Mesothelial cell of epicardium (in vitro differentiated cells): ENCODE data around the gene HIGD2B. TPM values are rescaled to one million over a fixed set of nuclear protein-coding genes. Genes with fewer than 3 reads are reported as not detected.
A peak's percentile ranks its signal among the peaks of the same experiment; 100 is the strongest.
"Not testable (repeated sequence)": the region's sequence is repeated elsewhere in the genome, so short reads cannot be mapped to it uniquely, and the experiment has no call there.

Source experiments
- DNase-seq, 2 experiments: peaks; one replicate each; pipeline ENCODE4 v3.0.0; 2021; ENCODE audit warnings: low spot score in 2 of 2; ENCODE audit not compliant: unreplicated experiment in 2 of 2
- H3K27ac Mint-ChIP-seq: 2 replicates; pipeline ENCODE4 v1.8.0; 2021; ENCODE audit warnings: mixed read lengths
- H3K27me3 Mint-ChIP-seq: 2 replicates; pipeline ENCODE4 v1.8.0; 2021; ENCODE audit warnings: low read depth, mixed read lengths
- H3K36me3 Mint-ChIP-seq: 2 replicates; pipeline ENCODE4 v1.8.0; 2021; ENCODE audit warnings: mixed read lengths
- H3K4me1 Mint-ChIP-seq: 2 replicates; pipeline ENCODE4 v1.8.0; 2021; ENCODE audit warnings: mixed read lengths
- H3K4me3 Mint-ChIP-seq: 2 replicates; pipeline ENCODE4 v1.8.0; 2021; ENCODE audit warnings: mild to moderate bottlenecking, moderate library complexity, mixed read lengths
- H3K9me3 Mint-ChIP-seq: 2 replicates; pipeline ENCODE4 v1.8.0; 2021; ENCODE audit warnings: mixed read lengths
- total RNA-seq: library from RNA; stranded (reverse); gene quantifications from 3 replicates; pipeline ENCODE4 v1.2.1, GENCODE V29; 2021
- TF ChIP-seq, protein P1 (sequence below): fragments of 200-600 bp; sonication (generic); IDR thresholded peaks from one replicate; pipeline ENCODE4 v1.5.0; 2021; ENCODE audit warnings: antibody characterized with exemption; ENCODE audit not compliant: unreplicated experiment

The HIGD2B gene
- total RNA-seq, 1 donor from 2014 or later: not detected

DNA sequence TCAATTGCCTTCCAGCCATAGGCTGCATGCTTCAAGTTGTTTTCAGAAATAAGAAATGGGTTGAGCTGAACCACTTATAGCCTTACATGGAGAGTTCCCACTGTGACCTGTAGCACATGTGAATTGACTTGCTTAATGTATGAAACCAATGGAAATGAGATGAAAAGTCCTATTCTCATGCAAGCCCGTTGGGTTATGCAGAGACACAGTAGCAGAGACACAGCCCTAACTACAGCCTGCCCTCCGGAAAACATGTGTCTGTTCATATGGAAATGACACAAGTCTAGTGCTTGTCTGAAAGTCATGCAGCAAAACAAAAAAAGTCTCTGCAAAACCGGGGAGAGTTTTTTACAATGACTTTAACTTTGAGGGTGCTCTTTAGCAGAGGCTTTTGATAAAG is 14.5 kb downstream of the HIGD2B start:
- Mint-ChIP-seq H3K27ac (no peak overlapping the region), H3K36me3 (no peaks in the 10 kb centered on the region), H3K27me3 (peaks cover 18% of the 10 kb centered on the region), H3K9me3 (no peaks in the 10 kb centered on the region), H3K4me3 (no peak overlapping the region), H3K4me1 (peaks cover 3% of the 10 kb centered on the region)
- TF ChIP-seq, protein P1, sequence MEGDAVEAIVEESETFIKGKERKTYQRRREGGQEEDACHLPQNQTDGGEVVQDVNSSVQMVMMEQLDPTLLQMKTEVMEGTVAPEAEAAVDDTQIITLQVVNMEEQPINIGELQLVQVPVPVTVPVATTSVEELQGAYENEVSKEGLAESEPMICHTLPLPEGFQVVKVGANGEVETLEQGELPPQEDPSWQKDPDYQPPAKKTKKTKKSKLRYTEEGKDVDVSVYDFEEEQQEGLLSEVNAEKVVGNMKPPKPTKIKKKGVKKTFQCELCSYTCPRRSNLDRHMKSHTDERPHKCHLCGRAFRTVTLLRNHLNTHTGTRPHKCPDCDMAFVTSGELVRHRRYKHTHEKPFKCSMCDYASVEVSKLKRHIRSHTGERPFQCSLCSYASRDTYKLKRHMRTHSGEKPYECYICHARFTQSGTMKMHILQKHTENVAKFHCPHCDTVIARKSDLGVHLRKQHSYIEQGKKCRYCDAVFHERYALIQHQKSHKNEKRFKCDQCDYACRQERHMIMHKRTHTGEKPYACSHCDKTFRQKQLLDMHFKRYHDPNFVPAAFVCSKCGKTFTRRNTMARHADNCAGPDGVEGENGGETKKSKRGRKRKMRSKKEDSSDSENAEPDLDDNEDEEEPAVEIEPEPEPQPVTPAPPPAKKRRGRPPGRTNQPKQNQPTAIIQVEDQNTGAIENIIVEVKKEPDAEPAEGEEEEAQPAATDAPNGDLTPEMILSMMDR: no peak
- no peak for DNase-seq

DNA sequence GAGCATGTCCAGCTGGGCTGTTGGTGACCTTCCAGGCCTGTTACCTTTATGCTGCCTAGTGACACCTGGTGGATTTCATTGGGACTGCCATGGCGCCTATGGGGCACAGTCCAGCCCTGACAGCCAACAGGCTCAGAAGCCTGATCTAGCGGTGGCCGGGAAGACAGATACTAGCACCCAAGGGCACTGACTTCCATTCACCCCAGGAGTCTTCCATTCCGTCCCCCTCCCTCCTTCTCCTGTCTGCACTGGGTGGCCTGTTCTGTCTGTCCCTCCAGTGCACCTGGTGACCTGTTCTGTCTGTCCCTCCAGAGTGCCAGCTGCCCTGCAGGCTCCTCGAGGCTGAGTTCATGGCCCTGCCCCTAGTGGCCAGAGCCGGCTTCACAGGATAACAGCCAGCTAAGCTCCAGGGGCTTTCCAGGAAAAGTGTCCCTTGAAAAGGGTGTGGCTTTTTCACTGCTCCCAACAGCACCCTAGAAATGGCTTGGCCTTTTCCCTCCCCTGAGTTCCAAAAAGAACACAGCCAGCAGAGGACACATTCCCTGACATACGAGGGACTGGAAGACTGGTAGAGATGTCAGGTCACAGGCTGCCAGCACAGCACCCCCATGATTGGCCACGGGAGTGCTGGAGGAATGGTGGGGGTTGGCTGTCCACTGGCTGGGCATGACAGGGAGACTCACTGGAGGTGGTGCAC is 15.2 kb downstream of the HIGD2B start:
- Mint-ChIP-seq H3K4me3 (peak overlapping the region; percentile 78), H3K27ac (peak overlapping the region; percentile 72), H3K27me3 (peaks cover 14% of the 10 kb centered on the region)
- DNase-seq: peak; percentile 36 to 76
- not testable (repeated sequence) for H3K9me3 Mint-ChIP-seq, H3K4me1 Mint-ChIP-seq, H3K36me3 Mint-ChIP-seq
- TF ChIP-seq, protein P1: peak; percentile 84

DNA sequence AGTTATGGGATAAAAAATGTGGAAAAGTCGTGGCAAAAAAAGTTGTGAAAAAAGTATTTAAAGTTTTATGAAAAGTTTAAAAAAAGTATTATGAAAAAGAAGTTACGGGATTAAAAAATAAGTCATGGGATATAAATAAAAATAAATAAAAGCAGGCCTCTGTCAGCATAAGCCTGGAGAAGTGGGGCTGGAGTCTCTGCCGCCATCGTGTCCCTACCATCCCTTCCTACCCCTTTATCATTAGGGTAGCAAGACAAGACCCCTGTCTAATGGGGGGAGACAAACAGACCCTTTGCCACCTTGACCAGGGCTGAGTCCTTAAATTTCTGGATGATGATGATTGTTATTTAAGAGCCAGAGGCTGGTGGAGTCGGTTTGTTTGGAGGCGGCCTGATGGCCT is 16.2 kb downstream of the HIGD2B start:
- H3K4me1 Mint-ChIP-seq, H3K9me3 Mint-ChIP-seq, H3K4me3 Mint-ChIP-seq, H3K27ac Mint-ChIP-seq, DNase-seq, H3K36me3 Mint-ChIP-seq: not testable (repeated sequence)
- peaks cover 15% of the 10 kb centered on the region for H3K27me3 Mint-ChIP-seq

DNA sequence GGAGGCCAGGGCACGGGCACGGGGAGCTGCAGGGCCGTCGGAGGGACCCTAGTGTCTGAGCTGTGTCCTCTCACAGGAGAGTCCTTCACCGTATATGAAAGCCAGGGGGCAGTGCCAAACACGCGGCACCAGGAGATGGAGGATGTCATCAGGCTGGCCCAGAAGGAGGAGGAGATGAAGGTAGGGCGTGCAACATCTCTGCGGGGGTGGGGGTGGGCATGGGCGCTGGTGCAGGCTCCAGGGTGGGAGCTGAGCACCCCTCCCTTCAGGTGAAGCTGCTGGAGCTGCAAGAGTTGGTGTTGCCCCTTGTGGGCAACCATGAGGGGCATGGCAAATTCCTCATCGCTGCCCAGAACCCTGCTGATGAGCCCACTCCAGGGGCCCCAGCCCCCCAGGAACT is 20.3 kb downstream of the HIGD2B start:
- not testable (repeated sequence) for H3K4me1 Mint-ChIP-seq, H3K36me3 Mint-ChIP-seq

DNA sequence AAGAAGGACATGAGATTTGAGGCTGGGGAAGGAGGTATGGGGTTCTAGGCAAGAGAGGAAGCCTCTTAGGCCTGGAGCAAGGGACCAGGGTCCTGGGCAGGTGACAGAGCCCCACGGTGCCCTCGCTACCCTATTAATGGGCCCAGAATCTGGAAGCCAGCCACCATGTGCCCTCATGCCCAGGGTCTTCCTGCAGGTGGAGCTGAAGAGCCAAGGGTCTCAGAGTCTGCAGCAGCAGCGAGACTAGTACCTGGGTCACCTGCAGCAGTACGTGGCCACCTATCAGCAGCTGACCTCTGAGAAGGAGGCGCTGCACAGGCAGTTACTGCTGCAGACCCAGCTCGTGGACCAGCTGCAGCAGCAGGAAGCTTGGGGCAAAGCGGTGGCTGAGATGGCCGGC is 22.1 kb downstream of the HIGD2B start:
- H3K4me3 Mint-ChIP-seq, DNase-seq, H3K36me3 Mint-ChIP-seq, H3K9me3 Mint-ChIP-seq, H3K27ac Mint-ChIP-seq, H3K27me3 Mint-ChIP-seq, H3K4me1 Mint-ChIP-seq: not testable (repeated sequence)

More for the DNA sequence above, 20.3 kb downstream of the HIGD2B start:
- H3K9me3 Mint-ChIP-seq, H3K27ac Mint-ChIP-seq, H3K27me3 Mint-ChIP-seq, DNase-seq, H3K4me3 Mint-ChIP-seq: not testable (repeated sequence)

DNA sequence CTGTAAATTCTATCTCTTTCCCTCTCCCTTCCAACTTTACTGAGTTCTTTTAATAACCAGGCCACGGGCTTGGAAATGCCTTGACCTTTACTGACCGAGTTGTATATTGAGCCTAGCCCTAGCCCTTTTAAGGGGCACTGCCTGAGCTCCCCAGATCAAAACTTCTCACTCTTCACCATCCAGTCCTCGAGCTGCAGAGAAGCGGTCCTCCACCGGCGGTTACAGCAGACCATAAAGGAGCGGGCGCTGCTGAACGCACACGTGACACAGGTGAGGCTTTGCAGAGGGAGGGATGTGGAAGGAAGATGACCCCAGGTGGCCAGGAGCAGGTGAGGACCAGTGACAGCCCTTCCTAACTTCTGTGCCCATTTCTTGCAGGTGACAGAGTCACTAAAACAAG is 24.9 kb downstream of the HIGD2B start:
- H3K27me3 Mint-ChIP-seq, H3K9me3 Mint-ChIP-seq, H3K4me1 Mint-ChIP-seq, DNase-seq, H3K36me3 Mint-ChIP-seq, H3K4me3 Mint-ChIP-seq, H3K27ac Mint-ChIP-seq: not testable (repeated sequence)

DNA sequence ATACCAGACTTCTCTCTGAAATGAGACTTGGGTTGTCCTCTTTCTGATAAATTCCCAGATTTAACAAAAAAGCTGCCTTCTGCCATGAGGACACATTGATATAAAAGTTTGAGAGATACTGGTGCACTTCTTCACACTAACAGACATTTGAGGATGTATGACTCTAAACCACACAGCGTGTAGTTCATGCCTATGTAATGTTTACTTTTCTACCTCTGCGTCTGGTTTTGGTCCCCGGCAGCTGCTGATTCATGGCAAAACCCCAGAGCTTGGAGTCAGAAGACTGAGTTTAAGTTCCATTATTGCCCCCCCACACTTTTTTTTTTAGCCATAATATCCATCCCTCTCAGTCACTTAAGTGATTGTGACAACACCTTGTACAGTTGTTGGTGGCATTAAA is 30.0 kb downstream of the HIGD2B start:
- H3K9me3 Mint-ChIP-seq, H3K36me3 Mint-ChIP-seq, DNase-seq, H3K27me3 Mint-ChIP-seq, H3K4me3 Mint-ChIP-seq, H3K4me1 Mint-ChIP-seq, H3K27ac Mint-ChIP-seq: not testable (repeated sequence)

DNA sequence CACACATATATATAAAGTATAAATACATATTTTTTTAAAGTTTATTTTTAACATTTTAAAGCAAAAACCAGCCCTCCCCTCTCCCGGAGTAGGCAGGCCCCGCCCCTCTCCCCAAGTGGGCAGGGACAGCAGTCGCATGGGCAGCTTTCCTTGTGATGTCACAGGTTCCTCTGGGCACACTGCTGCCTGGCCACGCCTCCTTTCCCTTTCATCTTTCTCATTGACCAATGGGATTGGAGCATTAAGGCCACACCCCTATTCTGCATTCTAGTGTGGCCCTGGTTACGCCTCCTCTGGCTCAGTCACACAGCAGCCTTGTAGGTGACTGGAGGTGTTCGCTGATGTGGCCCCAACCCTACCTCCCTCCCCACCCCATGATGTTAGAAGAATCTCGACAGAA is 31.6 kb downstream of the HIGD2B start, which contains the start of gene GOLGA6B:
Gene GOLGA6B (plus strand): TSS at position 301 of the 400 bp plus-strand sequence. CDS start 41 bp downstream, at position 342.
- H3K4me1 Mint-ChIP-seq, H3K27me3 Mint-ChIP-seq, DNase-seq, H3K36me3 Mint-ChIP-seq, H3K27ac Mint-ChIP-seq, H3K9me3 Mint-ChIP-seq, H3K4me3 Mint-ChIP-seq: not testable (repeated sequence)

DNA sequence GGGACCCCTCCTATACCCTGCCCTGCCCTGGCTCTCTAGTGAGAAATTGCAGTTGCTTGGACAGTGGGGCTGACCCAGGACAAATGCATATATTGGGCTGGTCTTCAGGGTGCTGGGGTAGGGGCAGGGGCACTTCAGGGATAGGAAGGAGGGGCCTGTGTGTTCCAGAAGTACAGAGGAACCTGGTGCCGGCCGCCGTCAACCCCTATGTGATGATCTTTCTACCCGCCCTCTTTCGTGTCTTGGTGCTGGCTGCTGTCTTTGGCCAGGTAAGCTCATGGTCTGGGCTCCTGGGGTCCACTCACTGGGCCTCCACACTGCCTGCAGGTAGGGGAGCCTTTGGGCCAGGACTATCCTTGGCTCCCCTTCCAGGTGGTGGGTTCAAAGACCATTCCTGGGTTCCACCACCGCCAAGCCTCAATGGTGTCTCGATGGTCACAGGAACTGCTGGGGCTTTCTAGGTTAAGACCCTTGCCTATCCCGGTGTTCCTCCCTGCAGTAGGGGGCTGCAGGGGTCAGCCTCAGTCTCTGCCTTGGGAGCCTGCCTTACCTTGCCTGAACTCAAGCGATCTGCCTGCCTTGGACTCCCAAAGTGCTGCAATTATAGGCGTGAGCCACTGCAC is 37.2 kb downstream of the HIGD2B start:
- H3K4me3 Mint-ChIP-seq, H3K4me1 Mint-ChIP-seq, H3K9me3 Mint-ChIP-seq, H3K27me3 Mint-ChIP-seq, DNase-seq, H3K27ac Mint-ChIP-seq, H3K36me3 Mint-ChIP-seq: not testable (repeated sequence)

DNA sequence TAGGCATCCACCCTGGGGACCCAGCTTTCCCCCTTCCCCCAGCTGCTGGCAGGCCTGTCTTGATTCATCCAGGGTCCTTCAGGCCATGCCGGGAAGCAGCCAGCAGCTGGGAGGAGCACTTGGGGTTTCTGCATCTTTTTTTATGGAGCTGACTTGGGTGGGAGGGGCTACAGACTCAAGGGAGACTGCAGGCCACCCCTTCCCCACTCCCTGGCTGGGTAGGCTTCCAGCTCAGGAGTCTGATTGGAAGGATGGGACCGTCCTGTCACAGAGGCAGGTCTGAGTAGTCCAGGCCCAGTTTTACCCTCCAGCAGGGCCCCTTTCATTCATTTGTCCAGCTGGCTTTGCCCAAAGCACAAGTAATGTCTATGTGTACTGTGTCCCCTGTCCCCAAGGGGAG is 43.7 kb downstream of the HIGD2B start:
- not testable (repeated sequence) for H3K27ac Mint-ChIP-seq, H3K4me3 Mint-ChIP-seq, H3K9me3 Mint-ChIP-seq, H3K27me3 Mint-ChIP-seq, H3K4me1 Mint-ChIP-seq, DNase-seq, H3K36me3 Mint-ChIP-seq

DNA sequence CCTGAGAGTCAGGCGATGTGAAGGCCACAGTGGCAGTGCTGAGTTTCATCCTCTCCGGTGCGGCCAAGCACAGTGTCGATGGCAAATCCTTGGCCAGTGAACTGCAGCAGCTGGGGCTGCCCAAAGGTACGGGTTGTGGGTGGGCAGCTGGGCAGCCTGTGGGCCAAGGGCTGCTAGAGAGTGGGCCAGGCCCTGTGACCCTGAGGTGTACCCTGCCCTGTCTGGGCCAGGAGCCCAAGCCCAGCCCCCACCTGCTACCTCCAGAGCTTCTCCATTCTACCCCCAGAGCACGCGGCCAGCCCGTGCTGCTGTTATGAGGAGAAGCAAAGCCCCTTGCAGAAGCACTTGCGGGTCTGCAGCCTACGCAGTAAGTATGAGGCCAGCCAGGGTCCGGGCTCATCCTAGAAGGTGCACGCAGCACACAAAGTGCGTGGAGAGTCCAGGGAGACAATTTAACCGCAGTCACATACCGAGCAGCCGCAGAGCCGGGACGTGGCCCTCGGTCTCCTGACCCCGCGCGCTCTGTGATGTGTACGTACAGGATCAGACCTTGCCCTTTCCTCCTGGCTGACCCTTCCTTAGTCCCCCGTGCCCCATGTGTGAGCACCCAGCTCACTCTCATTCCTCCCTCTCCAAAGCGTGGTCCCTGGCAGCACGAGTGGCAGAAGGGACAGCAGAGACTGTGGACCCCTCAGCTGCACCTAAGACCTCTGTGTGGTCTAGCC is 46.1 kb downstream of the HIGD2B start:
- H3K9me3 Mint-ChIP-seq, H3K27ac Mint-ChIP-seq, DNase-seq, H3K4me3 Mint-ChIP-seq, H3K27me3 Mint-ChIP-seq, H3K4me1 Mint-ChIP-seq, H3K36me3 Mint-ChIP-seq: not testable (repeated sequence)
